GM21825 (cell line): ENCODE measurements around the gene USP3.

Experiments
- ATAC-seq: cut with Tn5 transposase; IDR thresholded peaks from one replicate; pipeline ENCODE4 v1.9.1; 2021; ENCODE audit warnings: mild to moderate bottlenecking, moderate library complexity; ENCODE audit not compliant: unreplicated experiment

Gene USP3, protein sequence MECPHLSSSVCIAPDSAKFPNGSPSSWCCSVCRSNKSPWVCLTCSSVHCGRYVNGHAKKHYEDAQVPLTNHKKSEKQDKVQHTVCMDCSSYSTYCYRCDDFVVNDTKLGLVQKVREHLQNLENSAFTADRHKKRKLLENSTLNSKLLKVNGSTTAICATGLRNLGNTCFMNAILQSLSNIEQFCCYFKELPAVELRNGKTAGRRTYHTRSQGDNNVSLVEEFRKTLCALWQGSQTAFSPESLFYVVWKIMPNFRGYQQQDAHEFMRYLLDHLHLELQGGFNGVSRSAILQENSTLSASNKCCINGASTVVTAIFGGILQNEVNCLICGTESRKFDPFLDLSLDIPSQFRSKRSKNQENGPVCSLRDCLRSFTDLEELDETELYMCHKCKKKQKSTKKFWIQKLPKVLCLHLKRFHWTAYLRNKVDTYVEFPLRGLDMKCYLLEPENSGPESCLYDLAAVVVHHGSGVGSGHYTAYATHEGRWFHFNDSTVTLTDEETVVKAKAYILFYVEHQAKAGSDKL

DNA sequence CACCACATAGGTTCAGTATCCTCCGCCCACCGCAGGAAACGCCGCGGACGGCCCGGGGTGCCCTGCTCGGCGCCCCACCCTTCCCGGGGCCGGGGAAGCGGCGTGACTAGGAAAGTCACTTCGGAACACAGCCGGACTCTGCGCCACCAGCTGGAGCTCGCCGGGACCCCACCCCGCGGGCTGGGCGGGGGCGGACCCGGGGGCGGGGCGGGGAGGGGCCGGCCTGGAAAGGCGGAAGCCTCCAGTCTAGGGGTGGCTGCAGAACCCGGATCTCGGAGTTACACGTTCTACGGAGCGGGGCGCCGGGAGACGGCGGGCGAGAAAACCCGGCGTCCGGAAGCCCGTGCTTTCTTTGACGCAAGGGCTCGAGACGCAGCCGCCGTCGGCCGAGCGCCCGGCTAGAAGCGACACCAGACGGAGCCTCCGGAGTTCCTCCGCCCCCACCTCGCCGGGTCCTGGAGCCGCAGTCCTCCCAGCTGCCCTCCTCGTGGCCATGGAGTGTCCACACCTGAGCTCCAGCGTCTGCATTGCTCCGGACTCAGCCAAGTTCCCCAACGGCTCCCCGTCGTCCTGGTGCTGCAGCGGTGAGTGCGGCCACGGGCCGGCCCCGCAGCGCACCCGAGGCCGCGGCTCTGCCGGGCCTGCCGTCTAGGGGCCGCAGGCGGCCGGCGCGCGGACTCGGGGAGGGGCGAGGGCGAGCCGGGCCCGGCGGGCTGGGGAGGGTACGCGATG, at the start of gene USP3:
USP3 (plus strand) TSS at position 347 of the 732 bp plus-strand sequence; CDS start at position 494, 147 bp downstream.
- peak; percentile 42 for ATAC-seq

DNA sequence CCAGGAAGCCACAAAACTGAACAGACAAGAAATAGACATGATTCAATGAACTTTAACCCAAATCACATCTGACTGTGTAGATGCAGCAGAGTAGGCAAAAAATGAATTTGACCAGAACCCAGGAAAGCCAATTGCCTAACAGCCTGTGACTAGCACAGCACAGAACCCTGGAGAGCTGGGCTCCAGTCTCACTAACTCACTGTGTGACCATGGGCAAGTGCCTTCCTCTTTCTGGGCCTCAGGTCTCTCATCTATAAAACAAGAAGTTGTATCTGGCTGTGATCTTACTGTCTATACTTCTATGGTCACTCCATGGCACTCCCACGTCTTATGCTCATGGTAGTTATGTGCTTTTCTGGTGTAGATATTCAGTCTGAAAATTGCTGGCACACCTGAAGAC, 48.1 kb upstream of the USP3 start:
- ATAC-seq = no peak

DNA sequence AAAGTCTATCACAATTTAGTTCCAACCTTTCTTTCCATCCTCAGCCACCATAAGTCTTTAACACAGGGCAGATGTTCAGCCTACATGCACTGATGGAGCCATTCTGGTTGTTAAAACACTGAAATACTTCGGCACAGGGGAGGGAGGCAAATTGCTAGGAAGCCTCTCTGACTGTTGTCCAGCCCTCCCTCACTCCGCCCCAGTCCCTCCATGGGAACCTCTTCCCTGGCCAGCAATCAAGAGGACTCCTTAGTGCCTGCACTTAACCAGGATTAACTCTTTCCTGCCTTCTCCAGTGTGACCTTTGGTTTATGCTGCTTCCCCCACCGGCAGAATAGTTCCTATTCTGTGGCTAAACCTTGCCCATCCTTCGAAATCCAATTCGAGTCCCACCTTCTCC, 47.0 kb upstream of the USP3 start:
- no peak for ATAC-seq

DNA sequence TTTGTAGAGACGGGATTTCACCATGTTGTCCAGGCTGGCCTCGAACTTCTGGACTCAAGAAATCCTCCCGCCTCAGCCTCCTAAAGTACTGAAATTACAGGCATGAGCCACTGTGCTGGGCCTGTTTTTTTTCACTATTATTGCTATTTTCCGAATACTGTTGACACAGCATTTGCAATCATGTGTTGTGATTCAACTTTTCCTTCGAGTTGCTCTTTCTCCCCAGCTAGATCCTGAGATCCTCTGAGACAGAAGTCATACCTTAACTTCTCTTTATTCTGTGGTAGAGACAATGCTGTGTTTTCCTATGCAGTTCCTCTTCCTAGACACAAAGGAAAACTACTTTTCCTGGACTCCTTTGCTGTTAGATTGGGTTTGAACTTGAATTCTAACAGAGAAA, 46.4 kb upstream of the USP3 start:
- ATAC-seq = no peak

DNA sequence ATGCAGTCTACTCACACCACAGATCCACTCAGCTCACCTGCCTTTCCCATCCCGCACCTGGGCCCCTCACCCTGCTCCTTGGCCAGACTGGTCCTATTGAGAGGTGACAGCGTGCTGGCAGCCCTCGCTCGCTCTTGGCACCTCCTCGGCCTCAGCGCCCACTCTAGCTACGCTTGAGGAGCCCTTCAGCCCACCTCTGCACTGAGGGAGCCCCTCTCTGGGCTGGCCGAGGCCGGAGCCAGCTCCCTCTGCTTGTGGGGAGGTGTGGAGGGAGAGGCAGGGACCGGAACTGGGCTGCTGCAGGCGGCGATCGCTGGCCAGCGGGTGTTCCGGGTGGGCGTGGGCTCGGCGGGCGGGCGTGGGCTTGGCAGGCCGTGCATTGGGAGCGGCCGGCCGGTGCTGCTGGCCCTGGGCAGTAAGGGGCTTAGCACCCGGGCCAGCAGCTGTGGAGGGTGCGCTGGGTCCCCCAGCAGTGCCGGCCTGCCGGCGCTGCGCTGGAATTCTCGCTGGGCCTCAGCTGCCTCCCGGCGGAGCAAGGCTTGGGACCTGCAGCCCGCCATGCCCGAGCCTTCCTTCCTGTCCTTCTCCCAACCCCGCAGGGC, 45.5 kb upstream of the USP3 start:
- ATAC-seq = no peak

DNA sequence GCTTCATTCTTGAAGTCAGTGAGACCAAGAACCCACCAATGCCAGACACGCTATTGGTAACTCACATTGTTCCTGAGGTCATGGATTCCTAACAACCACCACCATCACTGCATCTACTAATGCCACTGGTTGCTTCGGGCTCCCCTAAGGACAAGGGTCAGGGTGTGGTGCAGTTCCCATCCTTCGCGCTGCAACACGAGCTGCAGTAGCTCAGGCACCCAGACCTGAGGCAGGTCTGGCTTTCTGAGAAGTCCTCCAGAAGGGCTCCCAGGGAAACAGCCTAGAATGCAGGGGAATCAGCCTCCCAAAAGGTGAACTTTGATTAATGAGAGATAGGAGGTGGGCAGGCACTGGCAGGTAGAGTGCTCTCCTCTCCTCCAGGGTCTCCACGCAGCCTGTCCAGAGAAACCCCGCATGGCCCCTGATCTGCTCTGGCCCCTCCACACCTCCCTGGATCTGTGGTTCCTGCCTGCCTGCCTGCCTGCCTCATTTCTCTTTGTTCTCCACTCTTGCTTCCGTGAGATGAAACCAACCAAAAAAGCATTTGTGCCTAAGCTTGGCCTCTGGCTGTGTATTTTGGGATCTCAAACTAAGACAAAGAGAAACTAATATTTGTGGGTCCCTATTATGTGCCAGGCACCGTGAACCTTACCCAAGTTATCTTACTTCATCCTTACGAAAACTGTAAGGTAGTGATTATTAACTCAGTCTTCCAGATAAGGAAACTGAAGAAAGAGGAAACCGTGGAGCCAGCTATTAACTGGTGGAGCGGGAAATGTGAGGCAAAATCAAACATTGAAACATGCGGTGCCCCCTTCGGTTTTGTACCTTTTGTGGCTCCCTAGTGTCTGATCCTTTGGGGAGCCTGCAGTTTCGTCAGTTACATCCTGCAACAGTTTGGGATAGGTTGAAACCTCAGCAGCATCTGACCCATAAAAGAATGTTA, 43.9 kb upstream of the USP3 start:
- no peak for ATAC-seq

DNA sequence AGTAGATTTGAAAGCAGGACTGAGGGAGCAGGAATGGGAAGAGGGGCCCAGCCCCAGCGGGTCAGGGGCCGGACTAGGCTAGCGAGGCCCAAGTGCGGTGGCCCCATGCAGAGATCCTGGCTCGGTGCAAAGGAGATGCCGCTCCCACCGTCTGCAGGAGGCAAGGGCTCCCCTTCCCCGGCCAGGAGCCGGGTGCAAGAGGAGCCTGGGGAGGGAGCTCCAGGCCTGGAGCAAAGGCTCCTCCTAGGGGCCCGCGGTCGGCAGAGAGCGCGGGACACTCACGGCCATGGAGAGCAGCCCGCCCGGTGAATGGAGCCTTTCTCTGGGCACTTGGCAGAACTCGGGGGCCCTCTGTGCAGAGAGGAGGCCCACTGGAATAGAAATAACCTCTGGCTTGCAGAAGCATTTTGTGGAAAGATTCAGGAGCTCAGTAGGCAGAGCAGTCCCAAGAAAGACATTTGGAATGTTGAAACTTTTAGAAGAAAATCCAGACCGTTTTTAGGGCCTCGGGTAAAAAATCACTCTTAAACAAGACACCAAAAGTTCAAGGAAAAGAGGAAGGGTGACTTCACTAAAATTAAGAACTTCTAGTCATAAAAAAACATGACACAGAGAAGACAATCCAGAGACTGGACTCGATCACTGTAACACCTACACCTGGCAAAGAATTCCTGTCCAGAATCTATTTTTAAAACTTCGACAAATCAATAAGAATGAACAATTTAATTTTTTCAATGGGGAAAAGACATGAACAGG, 43.0 kb upstream of the USP3 start:
- no peak for ATAC-seq

DNA sequence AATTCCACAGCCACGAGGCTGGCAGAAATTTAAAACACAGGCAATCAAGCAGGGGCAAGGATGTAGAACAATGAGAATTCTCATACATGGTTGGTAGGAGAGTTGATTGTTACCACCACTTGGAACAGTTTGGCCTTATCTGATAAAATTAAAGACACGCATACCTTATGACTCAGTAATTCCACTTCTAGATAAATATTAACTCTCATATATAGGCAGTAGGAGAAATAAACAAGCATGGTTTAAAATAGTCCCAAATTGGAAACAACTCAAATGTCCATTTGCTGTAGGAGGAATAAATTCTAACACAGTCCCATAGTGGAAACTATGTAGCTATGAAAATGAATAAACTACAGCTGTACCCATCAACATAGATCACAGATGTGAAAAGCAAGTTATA, 42.3 kb upstream of the USP3 start:
- ATAC-seq = no peak

DNA sequence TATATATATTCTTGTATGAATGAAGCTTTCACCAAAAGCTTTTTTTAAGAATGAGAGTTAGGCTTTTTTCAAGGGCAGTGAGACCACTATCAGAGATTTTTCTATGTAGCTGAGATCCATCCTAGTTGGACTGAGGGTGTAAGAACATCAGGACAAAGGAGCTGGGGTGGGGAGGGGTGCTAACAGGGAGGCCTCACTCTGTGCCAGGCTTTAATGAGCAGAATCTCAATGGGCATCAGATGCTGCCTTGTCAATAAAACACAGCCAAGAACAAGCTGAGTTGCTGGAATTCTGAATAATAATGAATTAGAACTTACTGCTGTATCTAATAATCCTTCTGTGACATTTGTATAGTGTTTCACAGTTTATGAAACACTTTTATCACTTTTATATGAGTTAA, 41.4 kb upstream of the USP3 start:
- no peak for ATAC-seq

DNA sequence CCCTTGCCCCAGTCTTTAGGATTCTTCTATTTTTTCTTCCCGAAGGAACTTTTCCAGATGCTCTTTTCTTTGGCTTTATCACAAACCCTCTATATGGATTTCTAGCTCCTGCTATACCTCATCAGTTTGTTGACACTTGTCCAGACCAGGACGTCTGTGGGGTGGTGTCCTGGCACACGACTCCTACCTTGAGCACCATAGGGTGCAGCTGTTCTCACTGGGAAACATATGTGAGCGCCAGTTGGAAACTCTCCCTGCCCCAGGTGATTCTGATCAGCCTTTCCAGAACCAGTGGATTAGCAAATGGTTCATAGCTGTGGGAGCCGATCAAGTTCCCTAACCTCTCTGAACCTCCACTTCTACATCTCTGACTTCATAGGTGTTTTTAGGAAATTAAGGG, 40.6 kb upstream of the USP3 start:
- ATAC-seq = no peak

DNA sequence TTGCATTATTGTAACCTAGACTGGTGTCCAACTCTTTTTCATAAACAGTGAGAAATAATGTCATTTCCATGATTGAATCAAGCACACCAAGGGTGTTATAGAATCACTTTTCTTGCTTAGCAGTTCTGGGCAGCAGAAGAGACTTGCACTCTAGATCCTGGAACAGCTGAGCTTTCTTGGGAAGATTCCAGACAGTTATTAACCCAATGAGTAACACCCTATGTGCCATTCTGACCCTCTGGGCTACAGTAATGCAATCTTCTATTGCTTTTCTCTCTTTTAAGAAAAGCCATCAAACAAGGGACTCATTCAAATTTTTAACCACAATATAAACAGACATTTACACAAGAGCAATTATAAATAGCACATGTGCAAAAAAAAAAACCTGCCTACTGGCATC, 39.3 kb upstream of the USP3 start:
- no peak for ATAC-seq

DNA sequence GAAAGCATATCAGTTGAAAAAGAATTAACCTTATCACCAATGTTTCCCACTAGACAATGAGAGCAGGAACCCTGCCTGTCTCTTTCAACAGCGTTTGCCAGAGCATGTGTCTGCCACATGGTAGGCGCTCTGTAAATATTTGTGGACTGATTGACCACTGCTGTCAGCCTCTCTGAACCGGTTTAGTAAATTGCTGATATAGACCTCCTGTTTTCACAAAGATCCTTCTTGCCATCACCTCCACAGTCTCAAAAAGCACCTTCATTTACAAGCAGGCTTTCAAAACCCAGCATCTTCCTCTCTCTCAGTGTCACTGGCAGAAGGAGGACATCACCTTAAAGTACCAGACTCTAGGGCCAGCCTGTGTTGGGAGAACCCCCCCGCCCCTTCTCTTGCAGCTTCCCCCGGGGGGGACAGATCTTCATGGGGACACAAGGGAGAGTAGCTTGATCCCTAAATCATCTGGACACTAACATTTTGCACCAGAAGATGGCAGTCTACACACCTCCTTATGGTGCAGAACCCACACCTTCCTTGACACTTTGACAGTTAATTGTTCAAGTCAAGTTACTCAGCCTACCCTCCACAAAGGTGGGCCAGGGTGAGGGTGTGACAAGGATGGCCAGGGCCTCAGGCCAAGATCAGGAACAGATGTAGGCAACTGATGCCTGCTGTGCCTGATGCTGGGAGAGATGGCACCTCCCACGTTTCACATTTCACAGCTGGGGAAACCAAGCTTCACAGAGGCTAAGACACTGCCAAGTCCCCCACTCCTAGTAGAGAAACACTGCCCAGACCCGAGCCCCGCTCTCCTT, 37.8 kb upstream of the USP3 start:
- no peak for ATAC-seq

DNA sequence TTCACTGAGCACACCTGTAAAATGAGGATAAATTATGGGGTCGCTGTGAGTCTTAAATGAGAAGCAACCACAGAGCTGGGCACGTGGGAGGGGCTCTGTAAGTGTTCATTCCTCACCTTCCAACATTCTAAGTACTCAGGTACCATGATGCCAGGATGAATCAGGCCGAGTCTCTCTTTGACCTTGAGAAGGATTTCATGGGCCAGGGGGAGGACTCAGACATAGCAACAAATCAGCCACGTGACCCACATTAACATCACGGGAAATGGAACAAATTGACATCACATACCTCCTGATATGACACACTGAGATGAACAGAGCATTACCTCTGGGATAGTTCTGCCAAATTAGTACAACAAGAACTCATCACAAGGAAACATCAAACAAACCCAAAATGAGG, 35.2 kb upstream of the USP3 start:
- ATAC-seq = no peak

DNA sequence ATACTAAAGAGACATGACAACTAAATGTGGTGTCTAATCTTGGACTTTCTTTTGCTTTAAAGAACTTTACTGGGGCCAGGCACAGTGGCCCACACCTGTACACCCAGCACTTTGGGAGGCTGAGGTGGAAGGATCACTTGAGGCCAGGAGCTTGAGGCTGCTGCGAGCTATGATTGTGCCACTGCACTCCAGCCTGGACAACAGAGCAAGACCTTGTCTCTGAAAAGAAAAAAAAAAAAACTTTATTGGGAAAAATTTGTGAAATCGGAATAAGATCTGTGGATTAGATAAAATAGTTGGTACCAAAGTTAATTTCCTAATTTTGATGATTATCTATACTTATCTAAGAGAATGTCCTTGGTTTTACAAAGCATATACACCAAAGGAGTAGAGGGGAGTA, 34.4 kb upstream of the USP3 start:
- ATAC-seq = no peak

DNA sequence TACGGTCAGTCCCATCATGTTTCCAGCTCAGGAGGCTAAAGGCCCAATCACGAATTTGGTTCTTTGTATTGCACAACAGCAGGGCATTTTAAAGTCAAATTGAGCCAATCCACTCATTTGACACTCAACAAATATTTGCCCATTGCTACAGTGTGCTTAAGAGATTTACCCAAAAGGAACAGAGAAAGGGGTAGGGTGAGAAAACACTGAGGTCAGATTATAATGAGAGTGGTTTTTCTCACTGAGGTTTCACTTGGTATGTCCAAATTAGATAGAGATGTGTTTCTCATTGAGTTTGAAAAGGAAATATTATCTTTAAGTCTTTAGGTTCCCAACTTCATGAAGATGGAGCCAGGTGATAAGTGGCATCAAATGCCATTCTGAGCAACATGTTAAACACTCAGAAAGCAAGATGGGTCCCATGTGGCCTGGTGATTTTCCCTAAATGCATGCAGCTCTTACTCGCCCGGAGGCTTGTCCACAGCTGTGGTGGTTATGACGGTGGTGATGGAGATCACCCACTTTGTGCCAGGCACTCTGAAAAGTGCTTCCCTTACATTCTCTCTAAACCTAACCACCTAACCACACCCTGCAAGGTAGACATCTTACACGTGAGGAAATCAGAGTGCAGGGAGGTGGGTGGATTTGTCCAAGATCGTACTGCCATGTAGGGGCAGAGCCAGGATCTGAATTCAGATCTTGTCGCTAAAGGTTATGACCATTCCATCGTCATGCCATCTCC, 31.2 kb upstream of the USP3 start:
- ATAC-seq = peak; percentile 28

DNA sequence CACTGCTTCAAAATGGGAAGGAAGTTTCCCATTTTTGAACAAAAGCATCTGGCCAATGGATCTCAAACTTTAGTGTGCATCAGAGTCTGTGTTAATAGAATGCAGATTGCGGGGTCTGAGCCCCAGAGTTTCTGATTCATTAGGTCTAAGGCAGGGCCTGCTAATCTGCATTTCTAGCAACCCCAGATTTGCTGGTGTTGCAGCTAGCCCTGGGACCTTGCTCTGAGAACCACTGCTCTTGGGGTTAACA, 30.7 kb upstream of the USP3 start:
- ATAC-seq = no peak

DNA sequence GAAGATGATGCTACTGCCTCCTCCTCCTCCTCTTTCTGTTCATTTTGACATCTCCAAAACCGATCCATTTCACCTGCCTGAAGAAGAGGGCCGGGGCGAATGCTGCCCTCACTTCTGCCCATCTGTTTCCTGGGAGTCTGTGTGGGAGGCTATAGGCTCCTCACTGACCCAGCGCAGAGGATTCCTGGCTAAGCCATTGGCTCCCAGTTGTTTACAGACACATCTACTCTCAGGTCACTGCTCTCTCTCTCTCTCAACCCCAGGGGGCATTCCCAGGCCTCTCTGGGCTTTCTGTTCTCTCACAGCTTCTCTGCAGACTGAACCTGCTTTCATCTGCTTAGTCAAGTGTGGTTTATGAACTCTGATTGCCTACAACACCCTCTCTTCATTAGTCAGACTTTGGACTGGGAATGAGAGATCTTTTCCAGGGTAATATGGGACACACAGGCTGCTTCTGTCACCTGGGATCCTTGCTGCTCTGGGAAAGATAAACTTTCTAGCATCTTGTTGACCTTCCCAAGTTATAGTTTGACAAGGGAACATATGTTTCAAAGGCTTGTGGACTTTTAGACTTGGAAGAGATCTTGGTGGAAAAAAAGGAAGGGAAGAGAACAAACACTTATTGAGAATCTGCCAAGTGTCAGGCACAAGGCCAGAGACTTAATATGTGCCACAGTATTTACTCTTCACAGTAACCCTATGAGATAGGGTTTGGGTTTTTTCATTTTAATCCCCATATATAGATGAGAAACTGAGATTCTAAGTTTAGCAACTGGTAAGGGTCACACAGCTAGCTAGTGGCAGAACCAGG, 30.2 kb upstream of the USP3 start:
- ATAC-seq = peak; percentile 53

DNA sequence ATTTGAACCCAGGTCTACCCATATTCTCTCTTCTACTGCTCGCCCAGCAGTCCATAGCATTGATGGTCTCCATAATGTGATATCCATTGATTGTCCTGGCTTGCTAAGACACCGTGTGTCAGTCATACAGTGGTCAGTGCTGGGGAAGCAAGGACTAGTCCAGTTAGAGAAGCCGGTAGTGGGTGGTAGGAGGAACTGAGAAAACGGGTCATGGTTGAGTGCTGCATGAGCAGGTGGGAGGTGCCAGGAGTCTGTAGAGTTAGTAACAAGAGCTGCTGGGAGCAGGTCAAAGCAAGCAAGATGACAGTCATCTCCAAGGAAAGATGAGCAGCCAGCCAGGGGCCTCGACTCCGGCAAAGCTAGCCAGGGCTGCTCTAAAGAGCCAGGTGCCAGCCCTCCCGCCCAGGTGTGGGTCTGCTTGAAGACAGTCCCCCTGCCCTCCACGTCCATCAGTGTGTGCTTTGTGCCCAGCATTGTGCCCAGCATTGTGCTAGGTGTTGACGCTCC, 29.5 kb upstream of the USP3 start:
- ATAC-seq = peak; percentile 48
